A549 treated with dexamethasone at 1 μM for 4 hours (cell line): Measurements from ENCODE around the gene SPAG8. TPM values are rescaled to one million over a fixed set of nuclear protein-coding genes. Genes with fewer than 3 reads are reported as not detected.

ENCODE experiments used
- total RNA-seq: library from RNA; stranded (reverse); fragments of 200-300 nt; extraction: Qiagen RNA extraction; gene quantifications from 5 replicates; pipeline ENCODE4 v1.2.3, GENCODE V29; 2022

The SPAG8 gene
- total RNA-seq = 0.24 to 0.51 TPM (median 0.34 TPM) in 5 replicates

GRCh38 chr9:35812025-35812602, at the start of gene SPAG8:
TSS of gene SPAG8 (minus strand) at chr9:35812262. CDS start at chr9:35812147, 115 bp downstream.

GRCh38 chr9:35829084-35829763, 17.2 kb upstream of the SPAG8 start, which contains the start of gene TMEM8B:
TSS of gene TMEM8B (plus strand) at chr9:35829228. CDS start at chr9:35829448, 220 bp downstream.

GRCh38 chr9:35828716-35829083, 16.6 kb upstream of the SPAG8 start, which contains the start of gene FAM221B:
TSS of gene FAM221B (minus strand) at chr9:35828732. CDS start at chr9:35826161, 2,571 bp downstream.

DNA sequence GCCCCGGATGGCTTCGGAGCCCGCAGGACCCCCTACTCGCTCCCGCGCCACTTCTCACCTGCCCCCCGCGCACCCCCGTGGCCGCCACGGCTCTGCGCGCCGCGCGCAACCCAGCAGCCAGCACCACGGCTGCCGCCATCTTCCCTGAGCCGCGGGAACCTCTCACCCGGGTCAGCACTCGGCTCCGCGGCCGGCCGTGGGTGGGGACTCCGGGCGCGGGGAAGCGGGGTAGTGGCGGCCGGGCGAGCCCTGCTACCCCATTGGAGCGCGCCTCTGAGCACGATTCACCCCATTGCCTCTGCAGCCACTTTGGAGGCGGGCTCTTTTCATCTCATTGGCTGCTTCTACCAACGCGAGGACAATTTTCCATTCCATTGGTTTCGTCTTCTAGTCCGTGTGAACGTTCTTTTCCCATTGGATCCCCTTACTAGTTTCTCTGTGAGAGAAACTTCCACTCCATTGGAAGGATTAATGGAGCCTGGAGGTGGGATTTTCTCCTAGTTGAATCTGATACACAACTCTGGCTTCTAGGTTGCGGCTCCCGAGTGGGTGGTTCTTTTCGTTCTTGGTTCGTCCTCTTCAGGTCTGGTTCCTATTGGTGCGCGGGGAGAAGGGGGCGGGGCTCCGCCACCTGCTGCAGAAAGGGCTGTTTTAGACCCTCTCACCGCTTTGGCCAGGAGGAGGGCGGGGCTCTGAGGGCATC, 2.9 kb upstream of the SPAG8 start, which contains the start of gene HINT2:
Gene HINT2, minus strand, starts transcription at position 202 of the 703 bp plus-strand sequence. Its CDS starts 63 bp downstream, at position 139.

GRCh38 chr9:35791297-35791921, 20.7 kb downstream of the SPAG8 start, which contains the start of gene NPR2:
TSS of gene NPR2 (plus strand) at chr9:35791591. CDS start at chr9:35792409, 818 bp downstream.

Other genes with a start within 250 kb of the SPAG8 start
- 19.4 to 32.8 TPM (median 30.3 TPM) in 5 replicates for gene TESK1, start 207.0 kb downstream of the SPAG8 start, total RNA-seq
- 0.18 to 0.42 TPM (median 0.29 TPM) in 4 of 5 replicates, not detected in the other for gene CD72, start 193.8 kb downstream of the SPAG8 start, total RNA-seq
- not detected in 5 replicates for gene SIT1, start 161.3 kb downstream of the SPAG8 start, total RNA-seq
- 4.7 to 10.3 TPM (median 5.3 TPM) in 3 of 5 replicates, not detected in the others for gene RMRP, start 154.2 kb downstream of the SPAG8 start, total RNA-seq
- 24.5 to 32.3 TPM (median 29.5 TPM) in 5 replicates for gene CCDC107, start 154.0 kb downstream of the SPAG8 start, total RNA-seq
- 11.5 to 16.2 TPM (median 15.4 TPM) in 5 replicates for gene ARHGEF39, start 147.1 kb downstream of the SPAG8 start, total RNA-seq
- gene CA9, start 138.3 kb downstream of the SPAG8 start, total RNA-seq = 5.6 to 10.5 TPM (median 8.9 TPM) in 5 replicates
- 663 to 742 TPM (median 711 TPM) in 5 replicates for gene TPM2, start 122.3 kb downstream of the SPAG8 start, total RNA-seq
- 103 to 127 TPM (median 113 TPM) in 5 replicates for gene TLN1, start 80.1 kb downstream of the SPAG8 start, total RNA-seq
- gene CREB3, start 79.6 kb downstream of the SPAG8 start, total RNA-seq = 52.5 to 59.5 TPM (median 55.6 TPM) in 5 replicates
- 22.8 to 39.1 TPM (median 34.1 TPM) in 5 replicates for gene GBA2, start 63.0 kb downstream of the SPAG8 start, total RNA-seq
- gene RGP1, start 63.0 kb downstream of the SPAG8 start, total RNA-seq = 11.9 to 19.3 TPM (median 18.8 TPM) in 5 replicates
- gene MSMP, start 58.0 kb downstream of the SPAG8 start, total RNA-seq = not detected in 5 replicates
- 3.6 to 6.2 TPM (median 5.0 TPM) in 5 replicates for gene NPR2, start 20.7 kb downstream of the SPAG8 start, total RNA-seq
- gene HINT2, start 2.8 kb upstream of the SPAG8 start, total RNA-seq = 73.2 to 94.8 TPM (median 82.2 TPM) in 5 replicates
- not detected in 5 replicates for gene FAM221B, start 16.5 kb upstream of the SPAG8 start, total RNA-seq
- gene TMEM8B, start 17.0 kb upstream of the SPAG8 start, total RNA-seq = 2.1 to 4.5 TPM (median 3.6 TPM) in 5 replicates
- gene OR13J1, start 58.1 kb upstream of the SPAG8 start, total RNA-seq = not detected in 5 replicates
- 0.14 to 0.40 TPM (median 0.18 TPM) in 5 replicates for gene HRCT1, start 93.9 kb upstream of the SPAG8 start, total RNA-seq
- 0.10 to 0.20 TPM (median 0.15 TPM) in 4 of 5 replicates, not detected in the other for gene SPAAR, start 97.2 kb upstream of the SPAG8 start, total RNA-seq
- gene OR2S2, start 145.9 kb upstream of the SPAG8 start, total RNA-seq = not detected in 5 replicates
- gene RECK, start 224.7 kb upstream of the SPAG8 start, total RNA-seq = 5.0 to 6.0 TPM (median 5.7 TPM) in 5 replicates